Keratinocyte (primary cell): ENCODE measurements around the gene TMEM242. TPM values are rescaled to one million over a fixed set of nuclear protein-coding genes. Genes with fewer than 3 reads are reported as not detected.

Source experiments
- DNase-seq: peaks from one replicate; pipeline ENCODE4 v3.0.0-alpha.2; 2011; ENCODE audit warnings: low read depth, missing footprints, low spot score
- FAIRE-seq: peaks from 2 replicates; lab custom pipeline; 2011; peaks lifted over from hg19 to GRCh38; lab: Jason Lieb, UNC
- H2AFZ ChIP-seq: 2 replicates; pipeline ENCODE4 v1.6.0; 2012; ENCODE audit warnings: low read length, control low read depth, inconsistent platforms; ENCODE audit not compliant: control insufficient read depth
- H3K27ac ChIP-seq: 2 replicates; pipeline ENCODE4 v1.5.1; 2011; ENCODE audit warnings: low read length; ENCODE audit not compliant: control insufficient read depth, insufficient read depth
- H3K27me3 ChIP-seq: 3 replicates; pipeline ENCODE4 v1.6.0; 2011; ENCODE audit warnings: low read length; ENCODE audit not compliant: control insufficient read depth, insufficient read depth; ENCODE audit errors: extremely low read depth
- H3K36me3 ChIP-seq, 2 experiments: 2 replicates in 1 of 2; 3 replicates in 1 of 2; pipeline ENCODE4 v1.5.1; 2011; ENCODE audit warnings: low read length in 2 of 2, mild to moderate bottlenecking in 1 of 2; ENCODE audit not compliant: control insufficient read depth in 2 of 2, insufficient read depth in 2 of 2; ENCODE audit errors: extremely low read depth in 1 of 2
- H3K4me1 ChIP-seq: 3 replicates; pipeline ENCODE4 v1.5.1; 2011; ENCODE audit warnings: low read length; ENCODE audit not compliant: control insufficient read depth, insufficient read depth; ENCODE audit errors: extremely low read depth
- H3K4me2 ChIP-seq: 3 replicates; pipeline ENCODE4 v1.6.0; 2011; ENCODE audit warnings: low read depth, low read length; ENCODE audit not compliant: control insufficient read depth, insufficient read depth; ENCODE audit errors: extremely low read depth
- H3K4me3 ChIP-seq, 3 experiments: fragments of 200-600 bp in 1 of 3; sonication (generic) in 1 of 3; 2 replicates in 2 of 3; 3 replicates in 1 of 3; pipeline ENCODE4 v1.5.1; 2011 to 2016; ENCODE audit warnings: low read length in 3 of 3, mild to moderate bottlenecking in 3 of 3, control low read depth in 2 of 3, inconsistent platforms in 1 of 3, low read depth in 1 of 3, mixed read lengths in 1 of 3, mixed run types in 1 of 3, moderate library complexity in 1 of 3; ENCODE audit not compliant: control insufficient read depth in 2 of 3, insufficient read depth in 2 of 3; ENCODE audit errors: extremely low read depth in 1 of 3
- H3K79me2 ChIP-seq: 2 replicates; pipeline ENCODE4 v1.6.0; 2012; ENCODE audit warnings: low read length; ENCODE audit not compliant: control insufficient read depth, insufficient read depth
- H3K9ac ChIP-seq: 3 replicates; pipeline ENCODE4 v1.6.0; 2011; ENCODE audit warnings: low read length; ENCODE audit not compliant: control insufficient read depth, insufficient read depth; ENCODE audit errors: extremely low read depth
- H3K9me1 ChIP-seq: 3 replicates; pipeline ENCODE4 v1.6.0; 2011; ENCODE audit warnings: low read length; ENCODE audit not compliant: control insufficient read depth, insufficient read depth; ENCODE audit errors: extremely low read depth
- H3K9me3 ChIP-seq: 2 replicates; pipeline ENCODE4 v1.5.1; 2012; ENCODE audit warnings: low read depth, low read length; ENCODE audit not compliant: control insufficient read depth
- H4K20me1 ChIP-seq: 3 replicates; pipeline ENCODE4 v1.6.0; 2011; ENCODE audit warnings: low read length; ENCODE audit not compliant: control insufficient read depth, insufficient read depth; ENCODE audit errors: extremely low read depth
- CTCF ChIP-seq, 3 experiments: IDR thresholded peaks in 1 of 3; conservative IDR thresholded peaks in 1 of 3; optimal IDR thresholded peaks in 1 of 3; 2 replicates in 2 of 3; 3 replicates in 1 of 3; pipeline versions ENCODE3 to v1.5.1; 2011; ENCODE audit warnings: low read length in 3 of 3, mild to moderate bottlenecking in 3 of 3, moderate library complexity in 2 of 3, control low read depth in 1 of 3, inconsistent platforms in 1 of 3; ENCODE audit not compliant: insufficient read depth in 2 of 3; ENCODE audit errors: extremely low read depth in 1 of 3
- EZH2 ChIP-seq: IDR thresholded peaks from one replicate; pipeline ENCODE4 v1.6.1; 2012; ENCODE audit warnings: inconsistent platforms, mild to moderate bottlenecking, low read length, moderate library complexity
- dilution Hi-C: fragments of 300-500 bp; cut with MboI; formaldehyde crosslinking; loops from one replicate; pipeline ENCODE4 v1.7.0; 2020; ENCODE audit warnings: low sequenced_read_pairs; ENCODE audit not compliant: extremely low pct_ligation_motif_present
- polyA plus RNA-seq, 5 experiments: library from polyadenylated mRNA; depleted of rRNA in 3 of 5; stranded (reverse) in 3 of 5; stranded (forward) in 1 of 5; unstranded in 1 of 5; fragments of >200 nt; gene quantifications; 1 replicate in 1 of 5; 2 replicates in 3 of 5; 3 replicates in 1 of 5; pipeline versions ENCODE4 v1.2.1 to v1.2.3, GENCODE V29; 2011 to 2012; ENCODE audit warnings: missing spikeins in 2 of 5, low read depth in 1 of 5, low replicate concordance in 1 of 5

The TMEM242 gene
- polyA plus RNA-seq, 1 donor (not counting 4 experiments of a cell fraction or from before 2014, with no cell fraction given): 11.0 TPM

DNA sequence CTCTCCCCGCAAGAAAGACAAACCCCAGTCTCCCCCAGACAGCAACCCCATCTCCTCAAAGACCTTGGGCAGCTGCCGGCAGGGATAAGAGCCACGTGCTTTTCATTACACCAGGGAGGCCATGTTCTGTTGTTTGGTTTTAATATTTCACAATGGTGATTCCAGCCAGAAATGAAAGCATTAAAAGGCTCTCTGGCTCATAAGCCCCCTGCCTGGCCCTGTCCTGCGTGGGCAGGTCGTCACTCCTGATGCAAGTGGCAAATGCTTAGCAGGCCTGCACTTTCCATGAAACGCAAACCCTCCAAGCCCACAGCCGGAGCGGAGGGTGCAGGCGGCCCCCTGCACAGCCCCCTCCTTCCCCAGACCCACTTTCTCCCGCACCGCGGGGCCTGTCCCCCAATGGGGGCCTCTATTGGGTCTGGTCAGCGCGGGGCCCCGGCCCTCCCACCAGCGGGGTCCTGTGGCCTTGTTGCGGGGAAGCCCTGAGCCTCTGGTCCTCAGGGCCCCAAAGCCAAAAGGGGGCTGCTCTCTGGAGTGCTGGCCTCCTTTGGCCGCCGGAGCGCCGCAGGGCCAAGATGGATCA is 77.2 kb downstream of the TMEM242 start:
- Histone ChIP-seq H3K36me3 (no peaks in the 10 kb centered on the region), H4K20me1 (no peaks in the 10 kb centered on the region), H3K4me3 (no peak overlapping the region), H3K4me2 (no peak overlapping the region), H3K9me1 (no peaks in the 10 kb centered on the region), H3K27me3 (peaks cover 13% of the 10 kb centered on the region), H3K27ac (no peak overlapping the region), H3K9me3 (no peaks in the 10 kb centered on the region), H2AFZ (no peak overlapping the region), H3K9ac (no peak overlapping the region), H3K79me2 (no peaks in the 10 kb centered on the region), H3K4me1 (peaks cover 5% of the 10 kb centered on the region)
- TF ChIP-seq CTCF (optimal IDR thresholded peaks at IDR 0.05 in 1 of 3, IDR thresholded peaks at IDR 0.05 in 1 of 3, conservative IDR thresholded peaks at IDR 0.05 in 1 of 3; ENCODE audit: extremely low read depth in 1 of 3, insufficient read depth in 2 of 3, low read length in 3 of 3) (no peak), EZH2 (no peak)
- DNase-seq (no peak), FAIRE-seq (no peak)
- dilution Hi-C loops: no loop called here

DNA sequence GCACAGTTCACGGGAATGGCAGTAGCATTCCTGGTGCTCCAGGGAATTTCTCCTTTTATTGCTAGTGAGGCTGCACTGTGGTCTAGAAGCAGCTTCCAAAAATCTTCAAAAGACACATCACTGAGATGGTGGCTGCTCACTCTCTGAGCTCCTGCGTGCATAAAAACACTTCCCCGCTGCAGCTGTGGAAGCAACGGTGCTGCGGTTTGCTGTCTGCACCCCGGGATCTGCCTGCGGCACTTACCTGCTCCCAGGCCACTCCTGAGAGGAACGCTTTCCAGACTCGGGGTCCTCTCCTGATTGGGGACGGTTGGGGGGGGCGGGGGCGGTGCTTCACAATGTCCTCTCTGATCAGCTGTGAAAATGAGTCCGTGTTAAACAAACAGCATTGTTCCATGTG is 77.9 kb downstream of the TMEM242 start:
- no peaks in the 10 kb centered on the region for H3K9me3 ChIP-seq
- no peaks in the 10 kb centered on the region for H4K20me1 ChIP-seq
- no peak overlapping the region for H3K9ac ChIP-seq
- H3K4me1 ChIP-seq: peaks cover 9% of the 10 kb centered on the region
- TF ChIP-seq EZH2 (no peak), CTCF (optimal IDR thresholded peaks at IDR 0.05 in 1 of 3, IDR thresholded peaks at IDR 0.05 in 1 of 3, conservative IDR thresholded peaks at IDR 0.05 in 1 of 3; ENCODE audit: extremely low read depth in 1 of 3, insufficient read depth in 2 of 3, low read length in 3 of 3) (no peak)
- H3K27me3 ChIP-seq: peaks cover 11% of the 10 kb centered on the region
- H3K36me3 ChIP-seq: no peaks in the 10 kb centered on the region
- dilution Hi-C loops: no loop called here
- H3K27ac ChIP-seq: no peak overlapping the region
- H2AFZ ChIP-seq: no peak overlapping the region
- no peak overlapping the region for H3K4me2 ChIP-seq
- H3K79me2 ChIP-seq: no peaks in the 10 kb centered on the region
- FAIRE-seq: no peak
- no peaks in the 10 kb centered on the region for H3K9me1 ChIP-seq
- H3K4me3 ChIP-seq: no peak overlapping the region
- DNase-seq: no peak
